GM19328 (cell line): Measurements from ENCODE around the gene NDUFB10.
A peak's percentile ranks its signal among the peaks of the same experiment; 100 is the strongest.
"Not testable (repeated sequence)": the region's sequence is repeated elsewhere in the genome, so short reads cannot be mapped to it uniquely, and the experiment has no call there.

Experiments used
- ATAC-seq: cut with Tn5 transposase; IDR thresholded peaks from one replicate; pipeline ENCODE4 v1.9.1; 2021; ENCODE audit warnings: mild to moderate bottlenecking, moderate library complexity; ENCODE audit not compliant: unreplicated experiment

NDUFB10 gene

DNA sequence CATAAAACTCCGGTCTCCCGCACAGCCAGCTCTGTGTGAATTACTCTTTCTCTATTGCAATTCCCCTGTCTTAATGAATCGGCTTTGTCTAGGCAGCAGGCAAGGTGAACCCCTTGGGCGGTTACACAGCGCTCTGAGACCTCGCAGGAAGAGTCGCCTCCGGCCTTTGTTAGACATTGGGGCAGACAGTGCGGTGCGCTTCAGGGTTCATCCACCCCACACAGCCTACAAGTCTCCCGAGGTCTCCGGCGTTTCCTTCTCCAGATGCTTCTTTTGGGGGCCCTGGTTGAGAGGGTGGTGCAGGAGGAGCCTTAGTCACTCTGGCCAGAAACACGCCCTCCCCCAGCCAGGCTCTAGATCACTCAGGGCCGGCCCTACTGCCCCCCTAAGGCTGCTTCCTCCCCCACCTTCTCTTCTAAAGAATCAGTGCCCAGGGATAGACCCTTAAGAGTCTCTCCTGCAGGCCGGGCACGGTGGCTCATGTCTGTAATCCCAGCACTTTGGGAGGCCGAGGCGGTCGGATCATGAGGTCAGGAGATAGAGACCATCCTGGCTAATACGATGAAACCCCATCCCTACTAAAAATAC, 14.6 kb upstream of the NDUFB10 start:
- no peak for ATAC-seq

GRCh38 chr16:1945559-1946391, 13.6 kb upstream of the NDUFB10 start:
- no peak for ATAC-seq

DNA sequence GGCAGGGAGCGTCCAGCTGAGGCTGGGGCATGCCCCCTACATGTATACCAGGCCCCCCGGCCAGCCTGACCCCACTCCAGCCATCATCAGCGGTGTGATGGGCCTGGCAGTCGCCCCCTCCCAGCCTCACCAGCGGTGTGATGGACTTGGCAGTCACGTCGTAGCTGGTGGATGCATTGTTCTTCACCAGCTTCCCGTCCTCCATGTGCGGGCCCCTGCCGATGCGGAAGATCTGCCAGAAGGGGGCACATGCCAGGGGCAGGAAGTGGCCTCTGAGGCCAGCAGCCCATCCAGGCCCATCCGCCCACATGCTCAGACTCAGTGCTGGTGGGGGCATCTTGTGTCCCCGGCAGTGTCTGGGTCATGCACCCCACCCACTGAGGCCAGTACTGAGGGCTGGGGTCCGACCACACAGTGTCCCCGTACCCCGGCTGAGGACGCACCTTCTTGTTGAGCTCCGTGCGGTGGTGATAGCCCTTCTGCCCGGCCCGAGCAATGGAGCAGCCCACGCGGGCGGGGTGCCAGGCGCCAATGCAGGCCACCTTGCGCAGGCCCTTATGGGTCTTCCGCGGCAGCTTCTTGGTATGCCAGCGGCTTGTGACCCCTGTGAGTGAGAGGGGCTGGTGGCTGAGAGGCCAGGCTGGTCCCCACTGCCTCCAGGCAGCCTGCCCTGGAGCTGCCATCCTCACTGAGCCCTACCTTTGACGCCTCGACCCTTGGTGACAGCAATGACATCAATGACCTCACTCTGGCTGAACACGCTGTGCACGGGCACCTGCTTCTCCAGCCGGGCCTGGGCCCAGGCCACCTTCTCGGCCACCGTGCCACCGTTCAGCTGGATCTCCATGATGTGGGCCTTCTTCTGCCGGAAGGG, 12.6 kb upstream of the NDUFB10 start:
- no peak for ATAC-seq

DNA sequence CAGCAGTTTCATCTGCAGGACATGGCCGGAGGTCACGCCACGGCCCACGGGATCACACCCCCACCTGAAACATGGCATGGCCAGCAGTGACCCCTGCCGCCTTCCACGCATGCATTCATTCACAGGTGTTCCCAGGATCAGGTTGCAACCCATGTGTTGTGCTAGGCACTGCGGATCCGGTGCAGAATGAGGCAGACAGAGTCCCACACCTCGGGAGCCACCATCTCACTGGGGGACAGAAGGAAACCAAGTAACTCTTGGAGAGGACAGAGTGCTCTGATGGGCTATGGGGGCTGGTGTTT, 12.0 kb upstream of the NDUFB10 start:
- no peak for ATAC-seq

- no peak for ATAC-seq
Measured at GRCh38 chr16:1949507-1949906, 9.8 kb upstream of the NDUFB10 start.

DNA sequence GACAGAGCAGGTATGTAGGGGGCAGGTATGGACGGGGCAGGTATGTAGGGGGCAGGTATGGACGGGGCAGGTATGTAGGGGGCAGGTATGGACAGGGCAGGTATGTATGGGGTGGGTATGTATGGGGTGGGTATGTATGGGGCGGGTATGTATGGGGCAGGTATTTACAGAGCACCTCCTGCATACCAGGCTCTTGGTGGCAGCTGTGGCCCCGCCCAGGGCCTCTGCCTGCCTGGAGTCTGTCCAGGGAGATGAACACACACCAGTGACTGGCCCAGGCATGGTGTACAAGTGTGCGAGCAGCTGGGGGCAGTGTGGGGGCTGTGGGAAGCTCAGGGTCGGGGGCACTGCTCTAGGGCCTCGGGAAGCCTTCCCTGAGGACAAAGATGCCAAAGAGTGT, 9.3 kb upstream of the NDUFB10 start:
- ATAC-seq = no peak

DNA sequence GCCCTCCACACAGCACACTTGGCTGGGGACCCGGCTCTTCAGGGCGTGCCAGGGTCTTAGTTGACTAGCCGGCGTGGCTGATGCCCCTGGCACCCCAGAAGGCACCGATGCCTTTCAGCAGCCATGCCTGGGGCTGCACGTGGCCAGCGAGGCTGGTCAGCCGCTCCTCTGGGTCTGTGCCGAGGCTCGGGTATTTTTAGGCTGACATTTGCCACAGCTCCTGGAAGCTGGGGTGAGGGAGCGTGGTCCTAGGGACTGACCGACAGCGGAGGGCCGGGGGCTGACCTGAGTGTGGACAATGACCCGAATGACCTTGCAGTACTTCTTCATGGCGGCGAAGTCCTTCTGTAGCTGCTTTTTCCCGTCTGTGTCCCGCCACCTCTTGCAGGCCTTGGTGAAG, 8.8 kb upstream of the NDUFB10 start:
- no peak for ATAC-seq

DNA sequence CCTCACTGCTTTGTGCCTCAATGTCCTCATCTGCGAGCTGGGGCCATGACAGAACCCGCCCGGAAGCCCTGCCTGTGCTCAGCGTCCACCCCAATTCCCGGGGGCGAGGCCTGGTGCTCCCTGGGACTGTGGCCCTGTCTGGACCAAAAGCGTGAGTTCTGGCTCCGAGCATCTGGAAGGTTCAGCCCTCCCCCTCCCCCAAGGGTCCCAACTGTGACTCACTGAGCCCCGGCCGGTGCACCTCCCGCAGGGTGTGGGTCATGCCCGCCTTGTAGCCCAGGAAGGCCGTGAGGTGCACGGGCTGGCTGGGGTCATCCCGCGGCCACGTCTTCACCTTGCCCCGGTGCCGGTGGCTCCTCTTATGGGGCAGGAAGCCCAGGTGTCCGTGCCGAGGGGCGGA, 5.6 kb upstream of the NDUFB10 start:
- ATAC-seq = no peak

- not testable (repeated sequence) for ATAC-seq
Measured at GRCh38 chr16:1957434-1958142, 1.8 kb upstream of the NDUFB10 start.

- ATAC-seq = not testable (repeated sequence)
Measured at GRCh38 chr16:1958143-1958491, 1.2 kb upstream of the NDUFB10 start.

DNA sequence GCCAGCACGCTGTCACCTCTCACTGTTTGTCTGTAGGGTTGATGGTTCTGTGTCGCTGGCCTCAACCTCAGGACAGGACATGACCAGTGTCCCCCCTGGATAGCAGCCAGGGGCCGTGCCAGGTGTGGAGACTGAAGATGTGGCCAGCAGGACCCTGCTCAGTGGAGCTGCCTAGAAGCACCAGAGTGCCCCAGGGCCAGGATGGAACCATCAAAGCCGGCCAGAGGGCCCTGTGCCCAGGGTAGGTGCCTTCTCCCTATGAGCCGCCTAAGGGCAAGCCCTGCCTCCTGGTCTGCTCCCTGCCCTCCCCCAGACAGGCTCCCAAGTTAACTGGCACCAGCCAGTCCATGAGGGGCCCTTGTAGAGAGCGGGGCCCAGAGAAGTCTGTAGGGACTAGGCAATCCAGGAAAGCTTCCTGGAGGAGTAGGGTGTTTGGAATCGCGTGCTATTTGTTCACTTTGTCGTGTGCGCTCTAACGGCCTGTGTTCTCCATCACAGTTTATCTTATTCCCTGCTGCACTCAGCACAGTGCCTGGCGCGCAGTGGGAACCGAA, 546 bp upstream of the NDUFB10 start:
- ATAC-seq = no peak

DNA sequence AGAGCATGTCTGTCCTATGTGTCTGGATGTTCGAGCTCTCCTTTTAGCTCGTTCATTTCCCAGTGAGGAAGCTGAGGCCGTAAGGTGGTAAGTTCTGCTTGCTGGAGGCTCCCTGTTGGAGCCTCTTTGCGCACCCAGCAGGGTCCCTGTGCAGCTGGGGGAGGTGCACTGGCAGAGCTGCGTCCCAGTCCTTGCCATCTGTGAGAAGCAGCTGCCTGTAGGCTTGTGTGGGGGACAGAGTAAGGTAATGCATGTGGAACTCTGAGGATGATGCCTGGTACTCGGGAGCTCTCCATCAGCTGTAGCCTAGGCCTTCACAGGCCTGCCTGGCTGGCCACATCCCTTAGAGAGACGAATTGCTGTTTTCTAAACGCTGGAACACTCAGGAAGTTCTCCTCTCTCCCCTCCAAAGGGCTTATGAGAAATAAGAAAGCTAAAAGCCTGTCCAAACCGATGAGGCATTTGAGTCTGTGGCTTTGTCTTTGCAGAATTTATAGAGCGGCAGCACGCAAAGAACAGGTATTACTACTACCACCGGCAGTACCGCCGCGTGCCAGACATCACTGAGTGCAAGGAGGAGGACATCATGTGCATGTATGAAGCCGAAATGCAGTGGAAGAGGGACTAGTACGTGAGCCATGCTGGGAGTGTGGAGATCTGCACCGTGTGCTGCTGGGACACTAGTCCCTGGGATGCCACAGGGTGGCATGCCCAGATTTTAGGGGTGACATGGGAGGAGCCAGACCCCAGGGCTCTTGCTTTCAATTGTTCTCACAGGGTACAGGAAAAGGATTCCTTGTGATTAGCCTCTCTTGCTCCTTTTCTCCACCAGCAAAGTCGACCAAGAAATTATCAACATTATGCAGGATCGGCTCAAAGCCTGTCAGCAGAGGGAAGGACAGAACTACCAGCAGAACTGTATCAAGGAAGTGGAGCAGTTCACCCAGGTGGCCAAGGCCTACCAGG, 1.6 kb downstream of the NDUFB10 start:
- ATAC-seq = no peak

DNA sequence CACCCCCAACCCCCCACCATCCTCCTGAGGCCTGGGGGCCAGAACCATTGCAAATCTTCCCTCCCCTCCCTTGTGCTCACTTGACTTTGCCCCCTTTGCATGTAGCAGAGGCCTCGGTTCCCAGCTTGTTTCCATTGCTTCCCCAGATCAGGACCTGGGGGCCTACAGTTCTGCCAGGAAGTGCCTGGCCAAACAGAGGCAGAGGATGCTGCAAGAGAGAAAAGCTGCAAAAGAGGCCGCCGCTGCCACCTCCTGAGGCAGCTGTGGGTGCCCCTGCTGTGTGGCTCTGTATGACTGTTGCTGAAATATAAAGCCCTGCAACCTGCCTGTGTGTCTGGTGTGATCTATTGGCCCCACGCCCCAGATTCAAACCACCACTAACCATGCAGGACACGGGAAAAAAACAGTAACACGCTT, 2.3 kb downstream of the NDUFB10 start:
- no peak for ATAC-seq

DNA sequence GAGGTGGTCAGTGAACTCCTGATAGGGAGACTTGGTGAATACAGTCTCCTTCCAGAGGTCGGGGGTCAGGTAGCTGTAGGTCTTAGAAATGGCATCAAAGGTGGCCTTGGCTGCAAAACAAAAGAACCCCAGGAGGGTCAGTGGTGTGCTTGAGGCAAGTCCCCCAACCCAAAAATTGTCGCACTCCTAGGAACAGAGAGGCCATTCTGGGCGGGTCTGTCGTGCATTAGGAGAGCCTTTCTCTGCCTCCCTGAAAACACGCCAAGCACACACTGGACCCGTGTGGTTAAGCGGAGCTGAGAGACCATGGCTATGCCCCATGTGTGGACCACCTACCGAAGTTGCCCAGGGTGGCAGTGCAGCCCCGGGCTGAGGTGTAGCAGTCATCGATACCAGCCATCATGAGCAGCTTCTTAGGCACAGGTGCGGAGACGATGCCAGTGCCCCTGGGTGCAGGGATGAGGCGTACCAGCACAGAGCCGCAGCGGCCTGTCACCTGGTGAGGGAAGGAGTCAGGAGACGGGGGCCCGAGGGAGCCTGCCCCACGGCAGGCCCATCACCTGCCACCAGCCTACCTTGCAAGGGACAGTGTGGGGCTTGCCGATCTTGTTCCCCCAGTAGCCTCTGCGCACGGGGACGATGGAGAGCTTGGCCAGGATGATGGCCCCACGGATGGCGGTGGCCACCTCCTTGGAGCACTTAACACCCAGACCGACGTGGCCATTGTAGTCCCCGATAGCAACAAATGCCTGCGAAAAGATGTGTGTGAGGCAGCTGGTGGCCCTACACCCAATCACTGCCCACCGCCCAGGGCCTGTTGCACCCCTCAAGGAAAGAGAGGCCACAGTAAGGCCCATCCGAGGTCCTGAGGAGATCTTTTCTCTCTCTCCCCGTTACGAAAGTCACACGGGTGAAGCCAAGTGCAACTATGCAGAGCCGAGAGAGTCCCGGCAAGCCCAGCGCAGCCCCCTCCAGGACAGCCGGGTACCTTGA, 3.1 kb downstream of the NDUFB10 start:
- not testable (repeated sequence) for ATAC-seq

GRCh38 chr16:1963806-1964505, 4.6 kb downstream of the NDUFB10 start:
- ATAC-seq = peak; percentile 2

GRCh38 chr16:1964506-1965395, 5.4 kb downstream of the NDUFB10 start, which contains the start of gene RPS2:
TSS of gene RPS2 (minus strand) at chr16:1964826. CDS start at chr16:1964625, 201 bp downstream.
- peak; percentile 63 for ATAC-seq
